ENCODE results near the gene RPS2.

RPS2 gene

GRCh38 chr16:1982991-1983543 is 18.4 kb upstream of the RPS2 start:
- DNase-seq: no peak

GRCh38 chr16:1982013-1982433 is 17.4 kb upstream of the RPS2 start:
- peak in 22 of 56 donors; percentile 6 to 58 (median 20) for DNase-seq

GRCh38 chr16:1981398-1981836 is 16.8 kb upstream of the RPS2 start, which contains the start of gene NOXO1:
NOXO1 (minus strand) TSS chr16:1981469; CDS start chr16:1981179, 290 bp downstream.
- DNase-seq: no peak

- no peak for DNase-seq
Observed at GRCh38 chr16:1980770-1981087, 16.1 kb upstream of the RPS2 start.

- peak in 2 of 56 donors; percentile 14 to 21 for DNase-seq
Observed at GRCh38 chr16:1980030-1980769, 15.6 kb upstream of the RPS2 start.

- DNase-seq: peak in 6 of 56 donors; percentile 7 to 40 (median 22)
Observed at GRCh38 chr16:1979271-1980029, 14.8 kb upstream of the RPS2 start.

GRCh38 chr16:1978476-1979120 is 14.0 kb upstream of the RPS2 start:
- no peak for DNase-seq

GRCh38 chr16:1977875-1978268 is 13.2 kb upstream of the RPS2 start:
- DNase-seq: no peak

- DNase-seq: no peak
Observed at GRCh38 chr16:1976951-1977874, 12.6 kb upstream of the RPS2 start.

- DNase-seq: no peak
Observed at GRCh38 chr16:1976216-1976520, 11.5 kb upstream of the RPS2 start.

- DNase-seq: no peak
Observed at GRCh38 chr16:1975432-1976215, 11.0 kb upstream of the RPS2 start.

GRCh38 chr16:1974157-1975070 is 9.8 kb upstream of the RPS2 start:
- no peak for DNase-seq

- no peak for DNase-seq
Observed at GRCh38 chr16:1973461-1974156, 9.0 kb upstream of the RPS2 start.

- peak in 2 of 56 donors; percentile 8 to 15 for DNase-seq
Observed at GRCh38 chr16:1972490-1972877, 7.9 kb upstream of the RPS2 start.

GRCh38 chr16:1971796-1972489 is 7.3 kb upstream of the RPS2 start, which contains the start of gene TBL3:
TBL3 (plus strand) TSS chr16:1972053; CDS start chr16:1972165, 112 bp downstream.
- peak in 55 of 56 donors; percentile 69 to 95 (median 89) for DNase-seq

GRCh38 chr16:1968146-1968953 is 3.7 kb upstream of the RPS2 start:
- DNase-seq: peak in 20 of 56 donors; percentile 5 to 65 (median 22)

GRCh38 chr16:1966460-1966859 is 1.8 kb upstream of the RPS2 start, which contains the start of gene RNF151:
RNF151 (plus strand) TSS chr16:1966856; CDS start chr16:1966882, 26 bp downstream.
- DNase-seq: no peak

Data from nucleus accumbens (tissue), 56 donors.